Stimulated activated naive CD8-positive, alpha-beta T cell treated with anti-CD3 and anti-CD28 coated beads, Interleukin-15, amount 100 ng/mL, for 72 hours (primary cell): ENCODE results near the gene MINAR1.

ENCODE experiments used
- ATAC-seq: fragments of 150-1000 bp; cut with Tn5 transposase; 2 replicates; pipeline ENCODE4 v1.10.0; 2021; ENCODE audit warnings: mild to moderate bottlenecking, moderate library complexity
- DNase-seq, 2 donors: peaks; one replicate each; pipeline ENCODE4 v3.0.0; 2021 to 2022
- H3K27ac Mint-ChIP-seq, 2 donors: one replicate each; pipeline ENCODE4 v1.8.0; 2022; ENCODE audit warnings: mild to moderate bottlenecking in 2 of 2, mixed read lengths in 2 of 2, moderate library complexity in 2 of 2
- H3K27me3 Mint-ChIP-seq: one replicate; pipeline ENCODE4 v1.8.0; 2022; ENCODE audit warnings: mixed read lengths
- H3K4me1 Mint-ChIP-seq: one replicate; pipeline ENCODE4 v1.8.0; 2022; ENCODE audit warnings: mild to moderate bottlenecking, mixed read lengths
- H3K4me3 Mint-ChIP-seq, 2 donors: one replicate each; pipeline ENCODE4 v1.8.0; 2022; ENCODE audit warnings: mild to moderate bottlenecking in 2 of 2, mixed read lengths in 2 of 2, moderate library complexity in 1 of 2
- H3K9me3 Mint-ChIP-seq, 2 donors: one replicate each; pipeline ENCODE4 v1.8.0; 2022; ENCODE audit warnings: mixed read lengths in 2 of 2

Gene MINAR1

GRCh38 chr15:79431636-79432344 lies at the start of gene MINAR1:
Gene MINAR1, plus strand, starts transcription at chr15:79432336. Its CDS starts 23,812 bp downstream, at chr15:79456148.
- Mint-ChIP-seq H3K9me3 (no peaks in the 10 kb centered on the region), H3K4me3 (peak within 1 kb of the TSS; percentile 60 to 76), H3K27ac (no peak within 1 kb of the TSS), H3K4me1 (peaks cover 14% of the 10 kb centered on the region), H3K27me3 (peaks cover 91% of the 10 kb centered on the region)
- DNase-seq (peak in 1 of 2 donors; percentile 13), ATAC-seq (peak; percentile 57)

GRCh38 chr15:79394231-79394630 lies 37.9 kb upstream of the MINAR1 start:
- Mint-ChIP-seq H3K9me3 (peaks cover 0 to 7% of the 10 kb centered on the region in 2 donors), H3K4me1 (no peaks in the 10 kb centered on the region), H3K27ac (no peak overlapping the region), H3K27me3 (no peaks in the 10 kb centered on the region), H3K4me3 (no peak overlapping the region)
- ATAC-seq (no peak), DNase-seq (no peak)

GRCh38 chr15:79396850-79397249 lies 35.3 kb upstream of the MINAR1 start:
- H3K9me3 Mint-ChIP-seq: no peaks in the 10 kb centered on the region
- H3K4me1 Mint-ChIP-seq: no peaks in the 10 kb centered on the region
- H3K27ac Mint-ChIP-seq: no peak overlapping the region
- H3K4me3 Mint-ChIP-seq: no peak overlapping the region
- DNase-seq (no peak), ATAC-seq (no peak)
- H3K27me3 Mint-ChIP-seq: no peaks in the 10 kb centered on the region

- Mint-ChIP-seq H3K4me3 (no peak overlapping the region), H3K9me3 (no peaks in the 10 kb centered on the region), H3K4me1 (no peaks in the 10 kb centered on the region), H3K27me3 (no peaks in the 10 kb centered on the region), H3K27ac (no peak overlapping the region)
- ATAC-seq (no peak), DNase-seq (no peak)
These were observed 34.7 kb upstream of the MINAR1 start for GRCh38 chr15:79397269-79397910.

- no peaks in the 10 kb centered on the region for H3K27me3 Mint-ChIP-seq
- H3K4me3 Mint-ChIP-seq: no peak overlapping the region
- ATAC-seq: no peak
- H3K27ac Mint-ChIP-seq: no peak overlapping the region
- no peaks in the 10 kb centered on the region for H3K4me1 Mint-ChIP-seq
- H3K9me3 Mint-ChIP-seq: no peaks in the 10 kb centered on the region
- DNase-seq: no peak
These were observed 32.5 kb upstream of the MINAR1 start for GRCh38 chr15:79399606-79400005.

GRCh38 chr15:79400650-79401049 lies 31.5 kb upstream of the MINAR1 start:
- Mint-ChIP-seq H3K9me3 (no peaks in the 10 kb centered on the region), H3K4me3 (no peak overlapping the region), H3K27ac (no peak overlapping the region), H3K4me1 (no peaks in the 10 kb centered on the region), H3K27me3 (no peaks in the 10 kb centered on the region)
- DNase-seq: no peak
- no peak for ATAC-seq

GRCh38 chr15:79401301-79401700 lies 30.8 kb upstream of the MINAR1 start:
- no peaks in the 10 kb centered on the region for H3K27me3 Mint-ChIP-seq
- H3K4me1 Mint-ChIP-seq: no peaks in the 10 kb centered on the region
- no peak for ATAC-seq
- H3K27ac Mint-ChIP-seq: no peak overlapping the region
- H3K9me3 Mint-ChIP-seq: no peaks in the 10 kb centered on the region
- DNase-seq: no peak
- no peak overlapping the region for H3K4me3 Mint-ChIP-seq

- Mint-ChIP-seq H3K9me3 (no peaks in the 10 kb centered on the region), H3K4me1 (no peaks in the 10 kb centered on the region), H3K27me3 (no peaks in the 10 kb centered on the region), H3K27ac (peak overlapping the region in 1 of 2 donors; percentile 80), H3K4me3 (no peak overlapping the region)
- ATAC-seq: no peak
- no peak for DNase-seq
These were observed 30.0 kb upstream of the MINAR1 start for GRCh38 chr15:79402136-79402535.

- DNase-seq (no peak), ATAC-seq (no peak)
- Mint-ChIP-seq H3K27me3 (no peaks in the 10 kb centered on the region), H3K4me1 (no peaks in the 10 kb centered on the region), H3K9me3 (no peaks in the 10 kb centered on the region), H3K4me3 (no peak overlapping the region), H3K27ac (no peak overlapping the region)
These were observed 28.6 kb upstream of the MINAR1 start for GRCh38 chr15:79403501-79403900.

- H3K27ac Mint-ChIP-seq: no peak overlapping the region
These were observed 25.9 kb upstream of the MINAR1 start for GRCh38 chr15:79406210-79406609.

GRCh38 chr15:79408041-79408440 lies 24.1 kb upstream of the MINAR1 start:
- Mint-ChIP-seq H3K4me3 (no peak overlapping the region), H3K27me3 (no peaks in the 10 kb centered on the region), H3K27ac (peak overlapping the region in 1 of 2 donors; percentile 16), H3K4me1 (no peaks in the 10 kb centered on the region), H3K9me3 (no peaks in the 10 kb centered on the region)
- DNase-seq (no peak), ATAC-seq (no peak)

More at GRCh38 chr15:79406210-79406609, 25.9 kb upstream of the MINAR1 start:
- Mint-ChIP-seq H3K27me3 (no peaks in the 10 kb centered on the region), H3K4me3 (no peak overlapping the region), H3K4me1 (no peaks in the 10 kb centered on the region), H3K9me3 (no peaks in the 10 kb centered on the region)
- DNase-seq (no peak), ATAC-seq (no peak)

- H3K27me3 Mint-ChIP-seq: no peaks in the 10 kb centered on the region
- DNase-seq: no peak
- H3K4me1 Mint-ChIP-seq: no peaks in the 10 kb centered on the region
- no peak overlapping the region for H3K4me3 Mint-ChIP-seq
- no peak for ATAC-seq
- no peak overlapping the region for H3K27ac Mint-ChIP-seq
- no peaks in the 10 kb centered on the region for H3K9me3 Mint-ChIP-seq
These were observed 21.9 kb upstream of the MINAR1 start for GRCh38 chr15:79410237-79410636.

- ATAC-seq (no peak), DNase-seq (no peak)
- no peaks in the 10 kb centered on the region for H3K4me1 Mint-ChIP-seq
- no peaks in the 10 kb centered on the region for H3K27me3 Mint-ChIP-seq
- H3K9me3 Mint-ChIP-seq: no peaks in the 10 kb centered on the region
- no peak overlapping the region for H3K4me3 Mint-ChIP-seq
- H3K27ac Mint-ChIP-seq: peak overlapping the region in 1 of 2 donors; percentile 81
These were observed 20.1 kb upstream of the MINAR1 start for GRCh38 chr15:79412010-79412409.

- peak overlapping the region in 1 of 2 donors; percentile 81 for H3K27ac Mint-ChIP-seq
These were observed 19.7 kb upstream of the MINAR1 start for GRCh38 chr15:79412429-79412828.

GRCh38 chr15:79416876-79417275 lies 15.3 kb upstream of the MINAR1 start:
- DNase-seq: no peak
- ATAC-seq: no peak
- Mint-ChIP-seq H3K27ac (no peak overlapping the region), H3K4me3 (no peak overlapping the region), H3K27me3 (no peaks in the 10 kb centered on the region), H3K9me3 (no peaks in the 10 kb centered on the region), H3K4me1 (no peaks in the 10 kb centered on the region)

More at GRCh38 chr15:79412429-79412828, 19.7 kb upstream of the MINAR1 start:
- no peaks in the 10 kb centered on the region for H3K27me3 Mint-ChIP-seq
- H3K9me3 Mint-ChIP-seq: no peaks in the 10 kb centered on the region
- H3K4me3 Mint-ChIP-seq: no peak overlapping the region
- ATAC-seq (no peak), DNase-seq (no peak)
- H3K4me1 Mint-ChIP-seq: no peaks in the 10 kb centered on the region

- no peak overlapping the region for H3K4me3 Mint-ChIP-seq
These were observed 13.3 kb upstream of the MINAR1 start for GRCh38 chr15:79418693-79419279.

More at GRCh38 chr15:79418693-79419279, 13.3 kb upstream of the MINAR1 start:
- ATAC-seq (no peak), DNase-seq (no peak)
- Mint-ChIP-seq H3K9me3 (no peaks in the 10 kb centered on the region), H3K4me1 (no peaks in the 10 kb centered on the region), H3K27me3 (no peaks in the 10 kb centered on the region), H3K27ac (no peak overlapping the region)
